ENCODE results near the gene SLC52A1. TPM values are rescaled to one million over a fixed set of nuclear protein-coding genes. Genes with fewer than 3 reads are reported as not detected.

The SLC52A1 gene
- total and polyA plus RNA-seq, 2 of the 13 experiments (the other 11 are each of a cell fraction or from before 2014, with no cell fraction given), result 0.03 to 0.13 TPM

DNA sequence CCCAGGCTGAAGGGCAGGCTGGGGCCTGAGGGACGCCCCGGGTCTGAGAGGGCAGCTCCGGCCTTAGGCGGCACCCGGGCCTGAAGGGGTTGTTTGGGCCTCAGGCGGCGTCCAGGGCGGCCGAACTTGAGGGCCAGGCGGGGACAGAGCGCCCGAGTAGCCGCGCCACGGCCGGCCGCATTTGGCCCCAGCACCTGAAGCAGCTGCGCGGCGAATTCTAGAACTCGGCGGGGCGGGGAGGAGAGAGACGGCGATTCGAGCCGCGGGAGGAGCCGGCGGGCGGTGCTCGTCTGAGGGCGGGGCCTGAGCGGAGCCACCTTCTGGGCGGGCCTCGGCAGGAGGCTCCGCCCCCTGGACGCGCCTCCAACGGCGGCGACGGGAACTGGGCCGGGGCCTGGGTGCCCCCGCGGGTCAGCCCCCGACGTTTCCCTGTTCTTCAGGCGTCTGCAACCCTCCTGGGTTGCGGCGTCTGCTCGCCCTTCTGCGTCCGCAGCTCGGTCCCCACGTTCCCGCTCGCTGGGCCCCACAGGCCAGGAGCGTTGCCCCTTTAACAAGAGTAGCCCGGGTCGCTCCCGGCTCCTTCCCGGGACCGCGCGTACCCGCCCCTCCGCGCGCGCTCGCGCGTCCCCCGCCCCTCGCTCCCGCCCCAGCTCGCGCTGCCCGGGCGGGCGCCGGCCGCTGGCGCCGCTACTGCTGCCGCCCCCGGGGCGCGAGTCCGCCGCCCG, 37.8 kb downstream of the SLC52A1 start, which contains the start of the genes INCA1 and KIF1C (continued):
- TF ChIP-seq, protein P1, sequence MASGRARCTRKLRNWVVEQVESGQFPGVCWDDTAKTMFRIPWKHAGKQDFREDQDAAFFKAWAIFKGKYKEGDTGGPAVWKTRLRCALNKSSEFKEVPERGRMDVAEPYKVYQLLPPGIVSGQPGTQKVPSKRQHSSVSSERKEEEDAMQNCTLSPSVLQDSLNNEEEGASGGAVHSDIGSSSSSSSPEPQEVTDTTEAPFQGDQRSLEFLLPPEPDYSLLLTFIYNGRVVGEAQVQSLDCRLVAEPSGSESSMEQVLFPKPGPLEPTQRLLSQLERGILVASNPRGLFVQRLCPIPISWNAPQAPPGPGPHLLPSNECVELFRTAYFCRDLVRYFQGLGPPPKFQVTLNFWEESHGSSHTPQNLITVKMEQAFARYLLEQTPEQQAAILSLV (CRISPR knock-in tag; IDR thresholded peaks at IDR 0.05; ENCODE audit: borderline replicate concordance), result no peak
- TF ChIP-seq CBFB (CRISPR knock-in tag; IDR thresholded peaks at IDR 0.05) (no peak), TP53 (CRISPR knock-in tag; conservative IDR thresholded peaks at IDR 0.05) (no peak), MTA1 (CRISPR knock-in tag; IDR thresholded peaks at IDR 0.05; ENCODE audit: borderline replicate concordance) (no peak), POLR2G (IDR thresholded peaks at IDR 0.05; ENCODE audit: low read depth, low read length) (peak; percentile 80), HNF4G (IDR thresholded peaks at IDR 0.05; ENCODE audit: borderline replicate concordance, low read depth, low read length) (no peak), HNF4G (CRISPR knock-in tag; IDR thresholded peaks at IDR 0.05; ENCODE audit: borderline replicate concordance, low read depth) (0 out of 2 replicates have a peak, but pooled peaks have one; percentile 26), SMARCC2 (IDR thresholded peaks at IDR 0.05) (no peak), FOXA3 (CRISPR knock-in tag; IDR thresholded peaks at IDR 0.05) (no peak), ZNF460 (CRISPR knock-in tag; IDR thresholded peaks at IDR 0.05; ENCODE audit: borderline replicate concordance) (no peak), NFKB2 (CRISPR knock-in tag; IDR thresholded peaks at IDR 0.05; ENCODE audit: borderline replicate concordance) (peak; percentile 92; the same call in 1 of the 2 replicates), SMARCE1 (IDR thresholded peaks at IDR 0.05; ENCODE audit: borderline replicate concordance) (no peak), POLR2A (IDR thresholded peaks at IDR 0.05; ENCODE audit: insufficient read depth in 1 of 2, low read depth in 2 of 2, low read length in 2 of 2) (peak; percentile 62 to 79), ZBTB4 (CRISPR knock-in tag; IDR thresholded peaks at IDR 0.05; ENCODE audit: borderline replicate concordance) (no peak), ZNF552 (CRISPR knock-in tag; IDR thresholded peaks at IDR 0.05; ENCODE audit: borderline replicate concordance) (no peak), ZNF777 (CRISPR knock-in tag; IDR thresholded peaks at IDR 0.05) (peak; percentile 85), IKZF4 (CRISPR knock-in tag; IDR thresholded peaks at IDR 0.05; ENCODE audit: borderline replicate concordance, low read depth, not compliant biosample characterization) (no peak), TSC22D2 (CRISPR knock-in tag; IDR thresholded peaks at IDR 0.05; ENCODE audit: borderline replicate concordance) (no peak), NFIC (IDR thresholded peaks at IDR 0.05; ENCODE audit: low read length) (no peak), ZNF343 (CRISPR knock-in tag; IDR thresholded peaks at IDR 0.05) (0 out of 2 replicates have a peak, but pooled peaks have one; percentile 41), ZBTB38 (CRISPR knock-in tag; IDR thresholded peaks at IDR 0.05) (no peak; the same call in 1 of the 2 replicates), SATB2 (CRISPR knock-in tag; IDR thresholded peaks at IDR 0.05) (no peak), ZBTB21 (CRISPR knock-in tag; IDR thresholded peaks at IDR 0.05) (no peak), SRSF1 (optimal IDR thresholded peaks at IDR 0.05; ENCODE audit: low read depth, low read length) (no peak), SIN3B (IDR thresholded peaks at IDR 0.05; ENCODE audit: low read length) (no peak), HCFC1 (IDR thresholded peaks at IDR 0.05; ENCODE audit: low read depth, low read length) (no peak), ZNF382 (CRISPR knock-in tag; IDR thresholded peaks at IDR 0.05; ENCODE audit: borderline replicate concordance) (no peak), ZNF580 (CRISPR knock-in tag; IDR thresholded peaks at IDR 0.05; ENCODE audit: borderline replicate concordance, low read depth) (peak; percentile 14; the same call in 1 of the 2 replicates)

All from HepG2 (cell line).